GM19397 (cell line): ENCODE data around the gene GLI3.
"Not testable (repeated sequence)": the region's sequence is repeated elsewhere in the genome, so short reads cannot be mapped to it uniquely, and the experiment has no call there.

Experiments used
- ATAC-seq: cut with Tn5 transposase; IDR thresholded peaks from one replicate; pipeline ENCODE4 v1.9.1; 2021; ENCODE audit warnings: mild to moderate bottlenecking, moderate library complexity; ENCODE audit not compliant: unreplicated experiment

Gene GLI3

DNA sequence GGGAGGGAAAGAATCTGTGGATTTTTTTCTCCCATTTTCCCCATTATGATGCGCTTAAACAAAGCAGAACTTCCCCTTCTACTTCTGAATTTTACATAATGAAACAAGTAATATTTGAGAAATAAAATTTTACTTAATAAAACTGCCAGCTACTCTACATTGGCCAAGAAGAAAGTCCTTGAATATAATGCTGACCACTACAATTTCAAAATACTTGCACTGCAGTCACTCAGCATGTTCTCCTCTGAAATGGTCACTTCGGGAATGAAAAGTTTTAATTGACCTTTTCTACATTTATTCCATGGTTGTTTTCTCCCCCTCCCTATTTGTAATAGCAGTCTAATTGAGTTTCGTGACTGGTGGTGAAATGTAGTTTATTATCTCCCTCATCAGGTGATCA, 23.9 kb downstream of the GLI3 start:
- no peak for ATAC-seq

DNA sequence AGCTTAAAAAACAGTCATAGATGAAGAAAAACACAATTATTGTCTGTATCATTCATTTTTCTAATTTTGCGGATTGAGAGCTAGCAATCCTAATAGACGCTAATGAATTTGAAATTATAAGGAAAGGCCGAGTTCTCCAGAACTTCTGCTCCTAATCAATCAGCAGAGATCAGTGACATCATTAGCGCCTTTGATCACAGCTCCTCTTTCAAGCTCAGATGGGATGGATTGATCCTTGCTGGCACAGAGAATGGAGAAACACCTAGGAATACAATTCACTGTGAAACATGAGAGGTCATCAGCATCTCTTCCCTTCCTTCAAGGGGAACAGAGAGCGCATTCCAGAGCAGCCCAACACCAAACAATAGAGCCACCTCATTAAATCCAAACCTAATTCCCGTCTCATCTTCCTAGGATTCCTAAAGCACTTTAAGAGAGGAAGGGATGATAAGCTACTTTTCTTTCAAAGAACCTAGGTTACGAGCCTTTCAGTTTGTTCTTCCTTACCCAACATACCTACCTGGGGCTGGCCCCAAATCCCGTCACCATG, 24.4 kb downstream of the GLI3 start:
- ATAC-seq: no peak

DNA sequence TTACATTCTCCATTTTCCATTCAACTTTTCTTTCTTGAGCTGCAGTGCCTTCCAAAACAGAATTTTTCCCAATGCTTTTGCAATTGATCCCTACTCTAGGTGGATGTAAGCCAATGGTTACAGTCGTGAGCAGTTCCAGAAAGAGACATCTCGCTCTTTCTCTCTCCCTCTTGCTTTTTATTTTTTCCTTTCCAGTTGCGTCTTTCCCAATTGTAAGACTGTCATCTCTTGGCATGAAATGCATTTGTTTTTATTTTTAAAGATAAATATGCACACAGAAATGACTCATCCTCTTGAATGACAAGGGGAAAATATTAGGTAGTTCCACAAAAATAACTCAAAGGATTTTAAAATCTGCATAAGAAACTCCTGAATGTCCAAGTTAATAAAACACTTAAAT, 25.1 kb downstream of the GLI3 start:
- no peak for ATAC-seq

DNA sequence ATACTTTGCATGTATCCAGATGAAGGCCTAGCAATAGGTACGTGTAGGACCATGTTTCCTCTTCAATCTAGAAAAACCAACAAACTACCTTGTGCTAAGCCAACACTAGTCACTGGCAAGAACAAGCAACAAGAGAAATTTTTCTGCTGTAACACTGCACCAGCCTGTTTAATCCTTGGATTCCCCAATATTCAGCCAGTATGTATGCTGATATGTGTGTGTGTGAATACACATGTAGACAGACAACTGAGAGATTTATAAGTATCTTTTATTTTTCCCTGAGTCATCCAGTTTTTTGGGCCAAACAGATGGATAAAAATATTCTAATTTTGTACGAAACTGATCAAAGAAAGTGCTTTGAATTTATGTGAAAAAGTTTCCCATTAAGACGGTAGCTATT, 26.2 kb downstream of the GLI3 start:
- ATAC-seq: no peak

DNA sequence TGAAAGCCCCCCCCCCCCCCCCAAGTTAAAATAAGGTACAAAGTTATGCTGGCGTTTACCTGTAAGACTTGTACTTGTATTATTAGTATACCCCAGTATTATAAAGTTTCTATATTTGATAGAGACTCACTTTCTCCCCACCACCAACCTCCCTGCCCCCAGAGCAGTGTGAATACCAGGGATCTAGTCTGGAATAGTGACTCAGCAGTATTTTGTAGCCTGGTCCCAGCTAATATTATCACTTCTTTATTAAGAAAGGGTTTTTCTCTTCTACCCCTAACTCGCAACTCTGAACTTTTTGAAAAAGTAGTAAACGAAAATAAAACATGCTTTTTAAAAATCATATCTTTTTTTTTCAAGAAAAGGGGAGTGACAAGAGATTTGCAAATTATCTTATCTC, 26.7 kb downstream of the GLI3 start:
- no peak for ATAC-seq

DNA sequence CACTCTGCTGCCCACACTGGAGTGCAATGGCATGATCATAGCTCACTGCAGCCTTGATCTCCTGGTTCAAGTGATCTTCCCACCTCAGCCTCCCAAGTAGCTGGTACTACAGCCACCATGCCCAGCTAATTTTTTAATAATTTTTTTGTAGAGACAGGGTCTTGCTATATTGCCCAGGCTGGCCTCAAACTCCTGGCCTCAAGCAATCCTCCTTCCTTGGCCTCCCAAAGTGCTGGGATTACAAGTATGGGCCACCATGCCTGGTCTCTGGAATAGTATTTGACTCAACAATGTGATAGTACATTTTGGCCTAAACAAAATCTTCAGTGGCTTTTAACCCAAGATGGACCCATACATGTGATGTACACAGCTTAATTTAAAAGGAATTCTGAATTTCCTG, 27.9 kb downstream of the GLI3 start:
- ATAC-seq: not testable (repeated sequence)

DNA sequence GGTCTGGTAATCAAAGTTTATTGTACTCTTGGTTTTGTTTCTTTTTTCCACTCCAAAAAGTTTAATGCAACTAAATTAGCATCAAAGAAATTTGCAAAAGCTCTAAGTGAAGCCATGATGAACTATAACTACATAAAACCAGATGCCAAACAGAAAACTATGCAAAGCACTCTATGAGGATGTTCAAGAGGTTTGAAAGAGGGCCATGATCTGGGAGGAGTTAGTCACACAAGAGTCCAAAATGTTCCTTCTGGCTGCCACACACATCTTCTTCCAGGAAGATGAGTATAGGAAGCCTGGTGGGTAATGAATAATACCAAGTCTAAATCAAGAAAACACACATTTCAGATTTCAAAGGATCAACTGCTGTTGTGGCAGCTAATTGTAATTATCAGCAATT, 28.4 kb downstream of the GLI3 start:
- ATAC-seq: no peak

DNA sequence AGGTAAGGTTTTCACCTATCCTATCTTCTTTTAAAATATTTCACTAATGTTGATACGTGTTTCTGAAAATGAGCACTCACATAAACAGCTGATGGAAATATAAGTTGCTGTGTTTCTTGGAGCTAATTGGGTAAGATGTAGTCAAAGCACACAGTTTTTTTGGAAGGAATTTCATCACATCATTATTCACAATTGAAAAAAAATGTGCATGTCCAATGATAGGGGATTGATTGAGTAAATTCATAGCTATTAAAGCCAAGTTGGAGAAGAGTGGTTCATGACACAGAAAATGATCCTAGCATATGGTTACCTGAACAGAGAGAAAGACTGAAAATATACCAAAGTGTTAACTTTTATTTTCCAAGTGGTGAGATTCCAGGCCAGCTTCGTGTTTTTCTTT, 29.6 kb downstream of the GLI3 start:
- ATAC-seq: no peak

DNA sequence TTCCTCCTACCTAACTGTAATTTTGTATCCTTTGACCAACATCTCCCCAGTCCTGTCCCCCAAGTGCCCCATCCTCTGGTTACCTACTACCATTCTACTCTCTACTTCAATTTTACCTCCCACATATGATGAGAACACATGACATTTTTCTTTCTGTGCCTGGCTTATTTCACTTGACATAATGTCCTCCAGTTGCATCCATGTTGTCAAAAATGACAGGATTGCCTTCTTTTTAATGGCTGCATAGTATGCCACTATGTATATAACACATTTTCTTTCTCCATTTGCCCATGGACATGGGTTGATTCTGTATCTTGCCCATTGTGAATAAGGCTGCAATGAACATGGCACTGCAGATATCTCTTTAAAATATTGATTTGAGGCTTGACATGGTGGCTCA, 33.7 kb downstream of the GLI3 start:
- ATAC-seq: no peak

DNA sequence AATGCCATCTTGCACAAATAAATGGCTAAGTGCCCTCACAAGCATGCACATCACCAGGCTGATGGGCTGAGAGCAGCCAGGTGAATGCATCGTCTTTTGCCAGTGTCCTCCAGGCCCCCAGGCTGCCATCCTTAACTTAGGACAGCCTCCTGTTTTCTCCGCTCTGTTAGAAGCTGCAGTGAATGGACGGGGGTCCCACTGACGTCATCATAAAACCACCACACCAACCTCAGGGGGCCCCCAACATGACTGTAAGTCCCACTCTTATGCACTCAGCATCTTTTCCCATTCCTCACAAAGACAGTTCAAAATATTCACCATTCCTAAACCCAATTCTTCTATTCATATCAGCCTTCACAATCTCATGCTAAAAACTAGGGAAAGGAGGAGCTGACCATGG, 34.4 kb downstream of the GLI3 start:
- ATAC-seq: no peak

DNA sequence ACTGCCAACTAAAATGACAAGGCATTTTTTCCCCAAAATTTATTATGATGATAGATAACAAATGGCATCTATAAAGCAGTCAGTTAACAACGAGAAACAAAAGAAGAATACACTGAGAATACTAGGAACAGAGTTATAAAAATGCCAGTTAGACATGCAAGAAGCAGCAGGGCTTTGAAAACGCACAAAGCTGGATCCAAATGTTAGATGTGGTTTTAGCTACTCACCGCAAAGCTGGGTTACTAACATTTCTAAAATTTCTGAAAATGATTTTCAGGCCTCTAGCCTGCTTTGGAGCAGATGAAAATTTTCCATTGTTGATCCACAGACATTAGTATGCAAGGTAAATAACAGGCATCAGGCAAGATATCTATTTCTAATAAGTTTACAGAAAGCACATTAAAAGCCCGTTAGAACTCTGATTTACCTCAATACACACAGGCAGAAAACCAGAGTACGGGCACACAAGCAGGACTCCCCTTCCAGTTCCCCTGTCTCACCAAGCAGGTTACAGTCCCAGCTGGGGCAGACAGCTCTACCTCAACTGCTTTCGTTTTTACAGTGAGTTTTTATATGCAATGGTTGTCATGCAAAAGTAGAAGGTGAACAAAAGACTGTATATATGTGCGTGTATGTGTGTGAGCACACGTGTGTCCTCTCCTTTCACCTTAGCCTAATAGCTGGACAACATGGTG, 37.9 kb downstream of the GLI3 start:
- no peak for ATAC-seq

DNA sequence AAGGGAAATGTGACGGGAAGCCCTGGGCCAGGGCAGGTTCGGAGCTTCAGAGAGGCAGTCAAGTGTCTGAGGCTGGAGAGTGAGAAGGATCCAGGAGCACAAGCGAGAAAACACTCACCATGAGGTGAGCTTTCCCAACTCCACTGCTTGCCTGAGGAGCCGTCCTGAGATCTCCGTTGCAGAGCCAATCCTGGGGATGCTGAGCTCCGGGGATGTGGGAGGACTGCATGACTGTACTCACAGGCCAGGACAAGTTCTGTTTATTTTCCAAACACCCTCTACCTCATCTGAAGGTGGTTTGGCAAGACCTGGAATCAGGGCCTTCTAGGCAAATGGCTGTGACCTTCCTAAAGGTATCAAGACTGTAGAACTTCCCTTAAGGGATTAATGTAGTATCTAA, 38.7 kb downstream of the GLI3 start:
- no peak for ATAC-seq

DNA sequence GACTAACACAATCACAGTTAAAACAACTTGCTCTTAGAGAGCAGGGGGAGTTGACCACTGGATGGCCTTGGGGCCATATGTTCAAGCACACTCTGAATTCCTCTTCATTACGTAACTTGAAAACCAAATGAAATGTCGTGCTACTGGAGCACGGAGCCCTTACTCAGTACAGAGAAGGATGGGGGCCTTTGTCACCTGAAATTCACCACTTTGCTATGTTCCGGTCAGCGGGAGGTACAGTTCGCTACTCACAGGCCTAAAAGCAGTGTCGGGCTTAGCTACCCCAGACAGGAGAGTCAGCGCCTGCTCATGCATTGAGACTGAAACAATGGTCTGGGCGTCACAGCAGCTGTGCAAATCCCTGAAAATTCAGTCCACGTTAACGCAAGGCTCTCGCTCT, 39.6 kb downstream of the GLI3 start:
- ATAC-seq: no peak

DNA sequence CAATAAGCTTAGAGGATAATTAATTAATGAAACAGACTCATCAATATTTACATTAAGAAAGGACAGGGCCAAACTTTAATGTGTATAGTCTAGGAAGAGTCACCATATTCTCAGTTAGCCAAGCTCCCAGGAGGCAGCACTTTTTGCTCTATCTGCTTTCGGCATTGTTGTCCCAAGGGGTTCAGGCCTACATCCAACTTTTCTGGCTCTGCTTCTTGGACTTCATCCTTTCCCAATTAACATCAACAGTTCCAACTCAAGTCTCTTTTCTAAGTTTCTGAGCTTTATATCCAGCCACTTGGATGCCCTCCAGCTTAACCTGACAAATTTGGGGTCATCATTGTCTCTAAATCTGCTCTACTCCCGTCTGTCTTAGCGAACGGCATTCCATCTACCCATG, 42.8 kb downstream of the GLI3 start:
- ATAC-seq: no peak

DNA sequence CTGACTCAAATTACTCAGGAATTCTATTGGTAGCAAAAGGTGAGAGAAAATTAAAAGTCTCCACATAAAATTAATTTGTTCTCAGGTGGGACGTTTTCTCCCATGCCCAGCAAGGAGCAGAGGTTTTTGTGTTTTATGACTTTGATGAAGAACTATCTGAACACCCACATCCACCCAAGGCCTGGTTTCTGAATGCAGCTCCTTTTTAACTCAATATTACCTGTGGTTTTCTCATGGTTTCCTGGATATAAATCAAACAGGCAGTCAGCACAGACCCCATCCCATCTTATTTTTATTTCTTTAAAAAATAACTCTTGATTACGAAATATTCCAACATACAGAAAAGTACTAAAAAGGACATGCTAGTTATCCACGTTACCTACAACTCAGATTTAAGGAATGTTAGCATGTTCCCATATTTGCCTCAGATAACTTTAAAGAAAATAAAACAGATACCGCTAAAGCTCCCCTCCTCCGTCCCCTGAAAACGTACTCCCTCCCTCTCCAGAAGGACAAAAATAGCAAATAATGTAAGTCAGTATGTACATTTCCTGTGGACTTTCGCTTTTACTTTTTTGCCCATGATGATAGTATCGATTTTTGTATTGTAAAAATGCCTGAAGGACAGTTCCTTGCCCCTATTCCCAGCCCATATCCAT, 43.4 kb downstream of the GLI3 start:
- ATAC-seq: no peak

DNA sequence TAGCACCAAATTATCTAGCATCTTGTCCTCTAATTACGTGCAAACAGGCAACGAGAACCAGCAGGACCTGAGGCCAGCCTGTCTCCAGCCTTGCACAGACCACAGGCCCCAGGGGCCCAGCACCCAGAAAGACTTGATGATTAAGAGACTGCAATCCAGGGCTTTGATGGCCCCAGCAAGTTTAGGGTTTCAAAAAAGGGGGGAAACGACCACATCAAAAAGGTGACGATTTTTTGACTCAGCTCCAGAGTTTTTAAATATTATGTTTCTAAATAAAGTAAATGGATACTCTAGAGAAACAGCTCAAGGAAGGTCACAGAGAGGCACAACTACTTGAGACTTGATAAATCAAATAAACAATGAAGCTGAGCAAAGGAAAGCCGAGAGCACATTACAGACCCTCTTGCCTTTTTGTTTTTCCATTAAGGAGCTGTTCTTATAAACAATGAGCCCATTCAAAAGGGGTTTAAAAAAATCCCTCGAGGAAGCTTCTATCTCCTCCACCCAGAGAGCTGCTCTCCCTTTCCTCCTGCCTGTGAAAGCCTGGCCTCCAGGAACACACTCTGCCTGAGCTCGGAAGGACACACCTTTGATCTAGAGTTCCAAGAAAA, 44.1 kb downstream of the GLI3 start:
- no peak for ATAC-seq

DNA sequence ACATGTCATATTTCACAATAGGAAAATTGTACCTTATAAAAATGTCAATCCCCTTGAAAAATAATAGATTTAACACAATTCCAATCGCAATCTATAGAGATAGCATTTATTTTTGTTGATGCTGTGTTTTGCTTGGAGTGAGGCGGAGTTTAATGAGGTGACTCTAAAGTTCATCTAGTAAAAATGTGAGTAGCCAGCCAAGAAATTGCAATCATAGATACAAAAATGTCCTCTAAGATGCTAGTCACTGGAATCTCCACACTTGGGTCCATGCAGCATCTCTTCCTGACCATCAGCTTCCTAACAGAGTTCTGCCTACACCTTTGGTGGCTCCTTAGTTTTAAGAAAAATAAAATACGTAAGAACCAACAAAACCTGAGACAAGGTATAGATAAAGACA, 44.9 kb downstream of the GLI3 start:
- no peak for ATAC-seq

DNA sequence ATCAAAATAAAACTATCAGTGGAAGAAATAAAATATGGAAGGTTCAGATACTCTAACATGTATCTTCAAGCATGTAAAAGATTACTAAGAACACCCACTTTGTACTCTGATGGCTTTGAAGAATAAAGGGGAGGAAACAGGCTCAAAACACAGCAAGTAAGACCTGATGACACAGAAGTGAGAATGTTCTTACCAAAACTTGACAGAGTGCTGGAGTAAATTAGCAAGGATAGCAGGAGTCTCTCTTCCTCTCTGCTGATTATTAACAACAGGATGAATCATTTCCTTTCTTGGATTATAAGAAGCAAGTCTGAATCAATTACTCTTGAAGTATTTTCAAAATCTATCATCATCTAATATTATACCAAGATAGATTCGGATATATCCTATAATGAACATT, 47.5 kb downstream of the GLI3 start:
- ATAC-seq: no peak

DNA sequence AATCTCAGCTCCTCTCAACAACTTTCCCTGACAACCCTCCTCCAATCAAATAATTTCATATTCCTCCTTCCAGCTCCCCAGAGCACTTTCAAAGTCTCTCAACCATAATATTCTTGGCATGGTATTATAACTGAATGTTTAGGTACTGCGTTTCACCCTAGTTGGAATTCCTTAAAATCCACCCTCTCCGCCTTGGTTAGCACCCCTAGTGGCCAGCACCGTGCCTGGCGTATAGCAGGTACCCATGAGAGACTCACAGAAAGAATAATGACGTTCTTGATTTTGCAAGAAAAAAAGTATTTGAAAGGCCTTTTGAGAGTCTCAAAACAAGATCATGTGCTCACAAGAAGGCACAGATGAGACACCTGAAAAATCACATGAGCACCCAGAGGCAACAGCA, 50.9 kb downstream of the GLI3 start:
- no peak for ATAC-seq

DNA sequence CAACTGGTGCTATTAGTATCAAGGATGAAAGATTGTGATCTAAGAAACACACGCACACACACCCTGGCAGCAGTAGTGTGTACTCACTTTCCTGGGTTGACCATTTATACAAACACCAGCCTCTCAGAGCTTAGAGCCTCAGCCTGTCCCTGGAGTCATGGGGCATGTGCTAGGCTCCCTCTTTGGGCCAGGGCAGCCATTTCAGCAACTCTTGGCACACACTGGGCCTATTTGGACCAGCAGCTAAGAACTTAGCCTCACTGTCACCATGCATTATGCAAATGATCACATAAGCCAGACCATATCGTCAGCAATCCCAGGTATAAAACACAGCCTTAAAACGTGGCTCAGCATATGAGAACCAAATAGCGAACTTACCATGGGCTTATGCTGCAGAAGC, 51.3 kb downstream of the GLI3 start:
- ATAC-seq: no peak

DNA sequence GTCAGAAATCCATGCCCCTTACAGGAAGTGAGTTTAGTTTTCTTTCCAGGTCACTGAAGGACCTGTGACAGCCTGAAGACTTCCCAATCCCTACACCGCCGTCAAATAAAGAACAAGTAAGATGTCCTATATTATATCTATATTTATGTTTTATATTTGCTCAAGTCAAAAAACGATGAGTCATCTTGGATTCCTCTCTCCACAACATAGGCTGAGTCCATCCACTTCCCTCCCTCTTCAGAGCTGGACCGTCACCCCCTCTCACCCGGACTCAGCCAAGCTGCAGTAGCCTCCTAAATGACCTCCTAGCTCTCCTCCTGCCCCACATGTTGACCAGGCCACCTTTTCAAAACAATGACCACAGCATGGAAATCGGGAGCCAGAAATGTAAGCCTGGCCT, 53.5 kb downstream of the GLI3 start:
- no peak for ATAC-seq

DNA sequence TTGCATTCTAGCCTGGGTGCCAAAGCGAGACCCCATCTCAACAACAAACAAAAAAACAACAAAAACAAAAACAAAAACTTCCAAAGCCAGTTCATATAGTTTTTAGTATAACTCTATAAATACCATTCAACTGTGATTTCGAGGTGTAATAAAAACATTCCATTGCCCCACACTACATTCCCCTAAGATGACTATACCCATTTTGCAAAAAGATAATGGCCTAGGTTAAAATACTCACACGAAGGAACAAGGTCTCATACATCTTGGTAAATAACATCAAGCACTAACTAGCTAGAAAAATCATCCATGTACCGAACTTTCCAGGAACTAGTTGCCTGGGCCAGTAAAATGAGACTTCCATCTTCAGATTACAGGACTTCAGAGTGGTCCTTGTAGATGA, 55.4 kb downstream of the GLI3 start:
- no peak for ATAC-seq
